ENCODE measurements around the gene PGK1. TPM values are rescaled to one million over a fixed set of nuclear protein-coding genes. Genes with fewer than 3 reads are reported as not detected.
A peak's percentile ranks its signal among the peaks of the same experiment; 100 is the strongest.

PGK1 gene
- total and polyA plus RNA-seq, 9 of the 15 experiments (the other 6 are each of a cell fraction or from before 2014, with no cell fraction given), result 199 to 1,378 (median 378) TPM

DNA sequence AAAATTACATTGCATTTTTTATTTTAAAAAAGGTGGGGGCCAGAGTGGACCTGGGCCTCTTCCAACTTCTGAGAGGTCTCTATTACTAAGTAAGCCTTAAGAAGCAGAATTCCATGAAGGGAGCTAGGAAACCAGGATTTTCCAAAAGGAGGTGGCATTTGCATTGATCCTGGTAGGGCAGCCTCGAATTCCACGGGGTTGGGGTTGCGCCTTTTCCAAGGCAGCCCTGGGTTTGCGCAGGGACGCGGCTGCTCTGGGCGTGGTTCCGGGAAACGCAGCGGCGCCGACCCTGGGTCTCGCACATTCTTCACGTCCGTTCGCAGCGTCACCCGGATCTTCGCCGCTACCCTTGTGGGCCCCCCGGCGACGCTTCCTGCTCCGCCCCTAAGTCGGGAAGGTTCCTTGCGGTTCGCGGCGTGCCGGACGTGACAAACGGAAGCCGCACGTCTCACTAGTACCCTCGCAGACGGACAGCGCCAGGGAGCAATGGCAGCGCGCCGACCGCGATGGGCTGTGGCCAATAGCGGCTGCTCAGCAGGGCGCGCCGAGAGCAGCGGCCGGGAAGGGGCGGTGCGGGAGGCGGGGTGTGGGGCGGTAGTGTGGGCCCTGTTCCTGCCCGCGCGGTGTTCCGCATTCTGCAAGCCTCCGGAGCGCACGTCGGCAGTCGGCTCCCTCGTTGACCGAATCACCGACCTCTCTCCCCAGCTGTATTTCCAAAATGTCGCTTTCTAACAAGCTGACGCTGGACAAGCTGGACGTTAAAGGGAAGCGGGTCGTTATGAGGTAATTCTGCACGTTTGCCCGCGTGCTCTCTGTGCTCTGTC, at the start of gene PGK1 (continued):
- TF ChIP-seq PML (IDR thresholded peaks at IDR 0.05; ENCODE audit: low read length) (peak; percentile 45; the same call in 1 of the 2 replicates), ZBTB8A (IDR thresholded peaks at IDR 0.05; ENCODE audit: partially characterized antibody) (no peak), ZBTB26 (CRISPR knock-in tag; IDR thresholded peaks at IDR 0.05) (no peak), TEAD1 (CRISPR knock-in tag; IDR thresholded peaks at IDR 0.05) (peak; percentile 43 to 80; a peak in 1 of 4 replicates), ARID1B (IDR thresholded peaks at IDR 0.05) (peak; percentile 24; the same call in 1 of the 2 replicates), ZNF408 (CRISPR knock-in tag; IDR thresholded peaks at IDR 0.05; ENCODE audit: low read depth) (peak; percentile 30; the same call in 1 of the 2 replicates), SP2 (IDR thresholded peaks at IDR 0.05; ENCODE audit: extremely low read depth, low read depth, low read length, poor library complexity, severe bottlenecking) (peak; percentile 76), RBFOX2 (IDR thresholded peaks at IDR 0.05; ENCODE audit: low read depth, low read length) (peak; percentile 97)

- DNase-seq (ENCODE audit: extremely low read depth in 1 of 4, low spot score in 3 of 4) (no peak), ATAC-seq (no peak), FAIRE-seq (no peak)
- H3K79me2 ChIP-seq (ENCODE audit: control insufficient read depth, insufficient read depth, low read length), result no peaks in the 10 kb centered on the region
- intact Hi-C loops (cut with micrococcal nuclease), result no loop called here
- H3K27me3 ChIP-seq (ENCODE audit: control insufficient read depth in 2 of 2, insufficient read depth in 2 of 2, low read length in 2 of 2), result no peaks in the 10 kb centered on the region
- H3K9me1 ChIP-seq (ENCODE audit: control insufficient read depth, insufficient read depth, low read length), result no peaks in the 10 kb centered on the region
- no peak overlapping the region for H2AFZ ChIP-seq (ENCODE audit: low read depth, low read length)
- no peaks in the 10 kb centered on the region for H3K9me3 ChIP-seq (replicated peaks; ENCODE audit: control insufficient read depth, insufficient read depth, low read depth, low read length)
- H4K20me1 ChIP-seq (replicated peaks; ENCODE audit: control insufficient read depth, insufficient read depth, low read length), result no peaks in the 10 kb centered on the region
- no peaks in the 10 kb centered on the region for H3K36me3 ChIP-seq (ENCODE audit: control insufficient read depth, insufficient read depth, low read length)
- no peak overlapping the region for H3K27ac ChIP-seq (ENCODE audit: extremely low read depth, low read depth, low read length)
- BruUV-seq (replicated peaks), result no TSS peak
- H3K9ac ChIP-seq (ENCODE audit: insufficient read depth in 1 of 2, low read depth in 2 of 2, low read length in 2 of 2), result no peak overlapping the region
- ChIA-PET CTCF (ENCODE audit: low intra/inter-chr PET ratio) (no interaction called here), POLR2A (no interaction called here)
- H3K4me1 ChIP-seq (replicated peaks in 1 of 2; ENCODE audit: control insufficient read depth in 2 of 2, insufficient read depth in 2 of 2, low read length in 2 of 2), result no peaks in the 10 kb centered on the region
- in situ Hi-C loops (cut with MboI), result no loop called here
- H3K4me2 ChIP-seq (ENCODE audit: insufficient read depth, low read length), result no peak overlapping the region
- TF ChIP-seq ZNF707 (CRISPR knock-in tag; conservative IDR thresholded peaks at IDR 0.05) (no peak), CC2D1A (IDR thresholded peaks at IDR 0.05) (no peak), ZNF436 (CRISPR knock-in tag; IDR thresholded peaks at IDR 0.05) (no peak), XRCC5 (IDR thresholded peaks at IDR 0.05; ENCODE audit: low read depth, low read length) (no peak), ZNF3 (CRISPR knock-in tag; IDR thresholded peaks at IDR 0.05) (no peak), NFYB (IDR thresholded peaks at IDR 0.05; ENCODE audit: extremely low read depth, insufficient read length) (no peak), FOSL1 (tag; conservative IDR thresholded peaks at IDR 0.05) (no peak), POLR2B (IDR thresholded peaks at IDR 0.05; ENCODE audit: low read depth, partially characterized antibody) (no peak), GTF3C2 (IDR thresholded peaks at IDR 0.05; ENCODE audit: borderline replicate concordance, extremely low read depth, insufficient read length) (no peak)
- no peak overlapping the region for H3K4me3 ChIP-seq
Measured at GRCh38 chrX:78063687-78064086, 40.4 kb upstream of the PGK1 start.

Data from K562 (cell line).